A673 (cell line): ENCODE results near the gene SEC61A1.

ENCODE experiments used
- EZH2 ChIP-seq: fragments of 200-600 bp; sonication (generic); IDR thresholded peaks from 2 replicates; pipeline ENCODE4 v1.6.1; 2017; ENCODE audit warnings: borderline replicate concordance, low read depth, mild to moderate bottlenecking, mixed read lengths, antibody characterized with exemption, low read length; ENCODE audit not compliant: poor library complexity, severe bottlenecking
- TF ChIP-seq, protein P1 (sequence below): fragments of 300-800, 200-600 bp; sonication (generic); conservative IDR thresholded peaks from 2 replicates; pipeline ENCODE4 v1.5.1; 2017; ENCODE audit warnings: low read depth, mild to moderate bottlenecking, antibody characterized with exemption, low read length, moderate library complexity, mixed read lengths

- TF ChIP-seq, protein P1, sequence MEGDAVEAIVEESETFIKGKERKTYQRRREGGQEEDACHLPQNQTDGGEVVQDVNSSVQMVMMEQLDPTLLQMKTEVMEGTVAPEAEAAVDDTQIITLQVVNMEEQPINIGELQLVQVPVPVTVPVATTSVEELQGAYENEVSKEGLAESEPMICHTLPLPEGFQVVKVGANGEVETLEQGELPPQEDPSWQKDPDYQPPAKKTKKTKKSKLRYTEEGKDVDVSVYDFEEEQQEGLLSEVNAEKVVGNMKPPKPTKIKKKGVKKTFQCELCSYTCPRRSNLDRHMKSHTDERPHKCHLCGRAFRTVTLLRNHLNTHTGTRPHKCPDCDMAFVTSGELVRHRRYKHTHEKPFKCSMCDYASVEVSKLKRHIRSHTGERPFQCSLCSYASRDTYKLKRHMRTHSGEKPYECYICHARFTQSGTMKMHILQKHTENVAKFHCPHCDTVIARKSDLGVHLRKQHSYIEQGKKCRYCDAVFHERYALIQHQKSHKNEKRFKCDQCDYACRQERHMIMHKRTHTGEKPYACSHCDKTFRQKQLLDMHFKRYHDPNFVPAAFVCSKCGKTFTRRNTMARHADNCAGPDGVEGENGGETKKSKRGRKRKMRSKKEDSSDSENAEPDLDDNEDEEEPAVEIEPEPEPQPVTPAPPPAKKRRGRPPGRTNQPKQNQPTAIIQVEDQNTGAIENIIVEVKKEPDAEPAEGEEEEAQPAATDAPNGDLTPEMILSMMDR = no peak
- no peak for TF ChIP-seq EZH2
These were observed 31.9 kb downstream of the SEC61A1 start for GRCh38 chr3:128083980-128084674.
